HG02973 (cell line): ENCODE data around the gene JOSD1.
"Not testable (repeated sequence)": the region's sequence is repeated elsewhere in the genome, so short reads cannot be mapped to it uniquely, and the experiment has no call there.

Source experiments
- ATAC-seq: cut with Tn5 transposase; IDR thresholded peaks from one replicate; pipeline ENCODE4 v1.9.1; 2021; ENCODE audit warnings: moderate library complexity; ENCODE audit not compliant: unreplicated experiment

Gene JOSD1

DNA sequence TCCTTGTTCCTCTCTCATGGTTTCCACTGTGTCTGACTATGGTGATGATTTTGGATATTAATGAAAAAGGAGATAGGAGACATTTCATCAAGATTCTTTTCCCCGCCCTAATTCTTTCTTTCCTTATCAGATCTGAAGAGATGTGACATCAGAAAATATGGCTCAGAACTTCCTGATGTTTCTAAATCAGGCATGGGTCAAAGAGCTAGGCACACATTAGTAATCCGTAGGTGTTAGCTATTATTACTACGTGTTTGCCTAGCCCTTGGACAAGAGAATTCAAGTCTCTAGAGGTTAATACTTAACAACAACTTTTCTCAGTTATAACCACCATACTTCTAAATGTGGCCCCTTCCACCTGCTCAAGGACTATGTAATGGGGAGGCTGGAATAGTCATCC lies 5.8 kb downstream of the JOSD1 start:
- no peak for ATAC-seq

DNA sequence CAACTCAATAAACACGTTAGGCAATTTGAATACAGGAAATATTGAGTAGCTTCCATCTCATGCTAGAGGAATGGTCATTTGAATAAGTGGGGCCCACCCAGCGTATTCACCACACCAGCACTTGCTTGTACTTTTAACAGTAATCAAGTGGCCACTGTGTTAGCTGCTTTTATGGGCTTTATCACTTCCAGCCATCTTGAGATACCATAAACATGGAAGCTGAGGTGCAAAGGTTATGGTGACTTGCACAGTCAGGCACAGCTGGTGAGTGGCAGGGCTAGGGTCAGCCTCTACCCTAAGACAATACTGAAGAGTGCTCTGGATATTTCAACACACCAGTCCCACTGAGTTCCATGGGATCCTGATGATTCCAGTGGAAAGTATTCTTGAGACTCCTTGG lies 6.7 kb downstream of the JOSD1 start:
- ATAC-seq, result no peak

- ATAC-seq, result no peak
These were observed 11.1 kb downstream of the JOSD1 start for GRCh38 chr22:38689651-38690050.

GRCh38 chr22:38685761-38686160 lies 15.0 kb downstream of the JOSD1 start:
- no peak for ATAC-seq

- ATAC-seq, result no peak
These were observed 15.8 kb downstream of the JOSD1 start for GRCh38 chr22:38684895-38685294.

- ATAC-seq, result peak; percentile 87
These were observed 19.0 kb downstream of the JOSD1 start, which contains the start of gene TOMM22 for GRCh38 chr22:38681582-38682335. Gene TOMM22 (plus strand): TSS chr22:38681957. CDS start chr22:38681979, 22 bp downstream.

- no peak for ATAC-seq
These were observed 24.9 kb downstream of the JOSD1 start for GRCh38 chr22:38675833-38676232.

GRCh38 chr22:38674888-38675287 lies 25.9 kb downstream of the JOSD1 start:
- ATAC-seq, result no peak

GRCh38 chr22:38657045-38657909 lies 43.5 kb downstream of the JOSD1 start:
- peak; percentile 46 for ATAC-seq

DNA sequence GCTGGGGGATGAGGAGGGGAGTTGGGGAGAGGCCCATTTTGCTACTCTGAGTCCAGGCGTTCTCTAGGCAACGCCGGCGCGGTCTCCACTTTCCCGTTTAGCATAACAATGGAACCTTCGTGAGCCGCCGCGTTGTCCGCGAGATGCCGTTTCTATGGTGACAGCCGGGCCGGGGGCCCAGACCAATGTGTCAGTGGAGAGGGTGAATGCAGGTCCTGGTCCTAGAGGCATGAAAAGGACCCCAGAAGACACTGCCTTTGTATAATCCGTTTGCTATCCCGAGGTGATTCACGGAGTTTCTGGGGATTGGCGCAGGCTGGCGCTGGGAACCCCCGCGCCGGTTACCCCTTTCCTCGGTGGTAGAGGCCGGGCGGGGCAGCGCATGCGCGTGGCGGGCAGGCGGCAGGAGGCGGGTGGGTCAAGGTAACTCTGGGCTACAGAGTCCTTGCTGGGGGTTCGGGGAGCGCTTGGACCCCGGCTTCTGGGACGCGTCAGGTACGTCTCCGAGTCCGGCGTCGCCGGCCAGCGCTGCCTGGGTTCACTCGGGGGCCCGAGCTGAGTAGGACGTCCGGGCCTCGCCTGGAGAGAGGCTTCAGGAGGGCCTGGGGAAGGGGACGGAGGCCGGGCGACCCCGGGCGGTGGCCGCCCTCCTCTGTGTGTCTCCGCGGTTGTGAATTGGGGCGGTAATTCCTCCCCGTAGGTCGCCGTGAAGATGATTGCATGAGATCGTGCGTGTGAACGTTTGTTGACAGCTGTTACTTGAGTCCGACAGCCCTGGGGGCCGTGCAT lies 44.3 kb downstream of the JOSD1 start, which contains the start of the genes CBY1 and FAM227A:
CBY1 (plus strand) TSS at position 383 of the 789 bp plus-strand sequence. CDS start 11,417 bp downstream, outside the sequence.
FAM227A (minus strand) TSS at position 137 of the 789 bp plus-strand sequence. CDS start 6,224 bp downstream, outside the sequence.
- peak; percentile 53 for ATAC-seq

DNA sequence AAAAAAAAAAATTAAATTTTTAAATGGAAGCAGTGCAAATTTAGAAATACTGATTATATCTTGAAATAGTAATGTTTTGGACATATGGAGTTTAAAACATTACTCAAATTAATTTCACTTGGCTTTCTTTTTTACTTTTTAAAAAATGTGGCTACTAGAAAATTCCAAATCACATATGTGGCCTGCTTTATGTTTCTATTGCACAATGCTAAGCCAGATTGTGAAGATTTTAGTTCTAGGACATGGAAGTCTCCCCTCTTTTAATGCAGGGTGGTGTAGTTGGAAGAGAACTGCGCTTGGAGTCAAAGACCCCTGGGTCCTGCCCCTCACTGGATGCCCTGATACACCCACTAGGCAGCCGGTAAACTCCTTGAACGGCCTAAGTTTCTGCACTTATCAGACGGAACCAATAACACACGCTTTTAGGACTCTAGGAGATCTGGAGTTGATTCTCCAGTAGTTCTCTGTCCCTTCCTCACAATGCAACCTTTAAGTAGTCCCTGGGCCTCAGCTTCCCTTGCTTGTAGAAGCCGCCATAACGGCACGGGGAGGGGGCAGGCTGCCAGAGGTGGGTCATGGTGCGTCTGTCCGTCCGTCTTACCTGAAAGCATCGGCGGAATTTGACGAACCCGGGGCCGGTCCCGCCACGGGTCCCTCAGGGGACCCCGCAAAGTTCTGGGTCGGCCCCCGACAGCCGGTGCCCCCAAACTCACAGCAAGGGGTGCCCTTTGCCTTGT lies 45.1 kb downstream of the JOSD1 start:
- peak; percentile 25 for ATAC-seq

- ATAC-seq, result no peak
These were observed 47.0 kb downstream of the JOSD1 start for GRCh38 chr22:38653741-38654140.

- no peak for ATAC-seq
These were observed 47.9 kb downstream of the JOSD1 start for GRCh38 chr22:38652859-38653258.

GRCh38 chr22:38649841-38650522 lies 50.8 kb downstream of the JOSD1 start:
- no peak for ATAC-seq

DNA sequence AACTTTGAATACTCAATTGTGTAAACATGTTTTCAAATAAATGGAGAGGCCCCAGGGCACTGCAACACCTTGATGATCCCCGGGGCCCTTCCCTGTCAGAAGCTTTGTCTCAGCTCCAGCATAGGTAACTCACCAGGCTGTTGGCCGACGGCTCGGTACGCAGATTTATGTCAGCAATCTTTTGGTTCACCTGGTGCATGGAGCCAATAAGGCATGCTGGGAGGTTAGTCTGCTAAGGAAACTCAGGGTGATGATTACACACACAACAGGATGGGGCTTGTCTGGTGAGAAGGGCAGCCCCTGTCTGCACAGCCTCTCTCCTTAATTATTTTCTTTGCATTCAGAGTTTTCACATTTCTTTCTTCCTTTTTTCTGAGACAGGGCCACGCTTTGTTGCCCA lies 55.3 kb downstream of the JOSD1 start:
- no peak for ATAC-seq

- ATAC-seq, result not testable (repeated sequence)
These were observed 56.5 kb downstream of the JOSD1 start for GRCh38 chr22:38644245-38644644.

- ATAC-seq, result no peak
These were observed 59.2 kb downstream of the JOSD1 start for GRCh38 chr22:38641476-38642040.

DNA sequence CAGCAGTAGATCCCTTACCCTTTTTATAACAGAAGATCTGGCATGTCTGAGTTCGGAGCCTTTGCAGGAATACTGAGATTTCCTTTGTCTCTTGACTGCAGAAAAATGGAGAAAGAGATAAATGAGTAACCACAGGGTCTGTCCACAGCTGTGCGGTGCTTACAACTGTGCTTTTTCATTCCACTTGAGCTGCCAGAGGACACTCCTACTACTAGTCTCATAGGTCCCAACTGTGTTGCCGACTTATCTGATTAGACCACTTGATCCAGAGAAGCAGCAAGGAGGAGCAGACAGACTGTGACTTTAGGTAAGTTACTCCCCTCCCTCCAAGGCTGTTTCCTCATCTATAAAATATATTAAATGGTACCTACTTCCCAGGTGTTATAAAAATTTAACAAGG lies 62.0 kb downstream of the JOSD1 start:
- no peak for ATAC-seq

GRCh38 chr22:38638216-38638615 lies 62.5 kb downstream of the JOSD1 start:
- no peak for ATAC-seq
